IPS DF 4.7 (cell line): Measurements from ENCODE around the gene SLC1A5.

Source experiments
- DNase-seq: peaks from one replicate; pipeline ENCODE4 v3.0.0-alpha.2; 2013; ENCODE audit warnings: low spot score; ENCODE audit errors: extremely low read depth

Gene SLC1A5

GRCh38 chr19:46726551-46726950 is 61.8 kb downstream of the SLC1A5 start:
- DNase-seq: no peak

- DNase-seq: no peak
Measured at GRCh38 chr19:46725859-46726393, 62.5 kb downstream of the SLC1A5 start.

GRCh38 chr19:46725036-46725820 is 63.2 kb downstream of the SLC1A5 start:
- no peak for DNase-seq
